OCI-M1 (cell line): ENCODE measurements around the gene PAN2.

ENCODE experiments used
- DNase-seq: peaks from one replicate; lab custom pipeline; 2025; lab: John Stamatoyannopoulos, UW

Gene PAN2

DNA sequence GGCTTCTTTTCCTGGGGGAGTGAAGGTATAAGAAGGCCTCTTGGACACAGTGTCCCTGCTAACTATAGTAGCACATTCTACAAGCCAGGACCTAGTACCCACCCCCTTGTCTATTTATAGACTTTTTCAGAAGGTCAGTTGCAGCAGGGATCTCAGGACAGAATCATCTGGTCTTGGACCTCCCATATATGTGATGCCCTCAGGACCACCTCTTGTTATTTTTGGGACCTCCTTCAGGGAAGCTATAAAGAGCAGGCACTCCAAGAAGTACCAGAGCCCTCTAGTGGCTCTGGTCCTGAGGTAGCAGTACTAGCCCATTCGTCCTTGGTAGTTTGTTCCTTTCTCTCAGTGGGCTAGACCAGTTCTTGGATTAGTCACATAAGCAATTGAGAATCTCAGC is 62.8 kb downstream of the PAN2 start:
- DNase-seq = peak; percentile 51

DNA sequence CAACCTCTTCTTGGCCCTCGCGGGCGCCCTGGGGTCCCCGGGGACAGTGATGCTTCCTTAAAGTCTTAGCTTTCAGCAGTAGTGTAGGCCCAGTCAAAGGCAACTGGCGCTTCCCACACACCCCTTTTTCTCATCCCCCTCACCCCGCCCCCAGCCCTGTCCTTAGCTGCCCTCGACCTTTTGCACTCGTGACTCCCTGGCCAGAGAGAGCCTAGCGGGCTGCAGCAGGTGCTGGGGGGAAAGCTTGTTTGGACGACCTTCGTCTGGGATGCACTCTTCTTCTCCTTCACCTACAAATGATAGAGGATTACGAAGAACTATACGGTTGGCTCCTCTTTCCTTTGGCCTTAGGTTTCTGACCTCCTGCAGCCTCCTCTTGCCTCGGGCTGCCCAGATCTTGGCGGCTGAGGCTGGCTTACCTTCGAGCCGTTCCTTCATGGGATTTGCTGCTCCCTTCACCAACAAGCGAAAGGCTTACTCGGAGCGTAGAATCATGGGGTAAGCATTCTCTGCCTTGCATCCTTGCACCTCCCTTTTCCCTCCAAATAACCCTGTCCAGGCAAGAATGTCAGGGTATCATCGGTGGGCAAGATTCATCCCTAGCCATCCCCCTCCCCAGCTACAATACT is 66.2 kb downstream of the PAN2 start:
- peak; percentile 53 for DNase-seq

DNA sequence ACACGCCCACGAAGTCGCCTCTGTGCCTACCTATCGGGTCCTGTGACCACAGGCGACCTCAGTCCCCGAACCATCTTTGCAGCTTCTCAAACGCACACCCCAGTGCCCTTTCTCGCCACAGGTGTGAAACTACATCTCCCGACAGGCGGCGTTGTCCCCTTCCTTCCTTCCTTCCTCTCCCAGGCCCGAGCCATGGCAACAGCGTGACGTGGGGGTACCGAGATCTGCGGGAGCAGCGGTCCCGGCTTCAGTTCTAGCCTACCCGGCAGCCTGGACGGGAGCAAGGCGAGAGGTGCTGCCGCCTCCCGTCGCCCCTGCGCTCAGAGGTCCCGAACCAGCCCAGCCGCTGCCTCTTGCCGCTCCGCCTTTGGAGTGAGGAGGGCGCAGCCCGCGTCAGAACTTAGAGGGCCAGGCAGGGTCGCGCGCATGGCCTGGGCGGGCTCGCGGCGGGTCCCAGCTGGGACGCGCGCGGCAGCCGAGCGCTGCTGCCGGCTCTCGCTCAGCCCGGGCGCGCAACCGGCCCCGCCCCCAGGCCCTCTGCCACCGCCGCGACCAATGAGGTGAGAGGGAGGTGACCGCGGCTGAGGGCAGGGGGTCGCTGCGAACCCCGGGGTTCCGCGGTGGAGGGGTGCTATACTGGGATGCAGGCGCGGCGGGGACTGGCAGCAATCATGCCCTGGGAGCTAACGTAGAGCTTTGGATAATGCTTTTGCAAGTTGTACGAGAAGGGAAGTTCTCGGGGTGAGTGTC is 66.9 kb downstream of the PAN2 start, which contains the start of gene COQ10A:
Gene COQ10A, plus strand, starts transcription at position 250 of the 750 bp plus-strand sequence. Its CDS starts 177 bp downstream, at position 427.
- peak; percentile 93 for DNase-seq
